Naive B cell (primary cell): ENCODE data around the gene RFC2. TPM values are rescaled to one million over a fixed set of nuclear protein-coding genes. Genes with fewer than 3 reads are reported as not detected.
"Not testable (repeated sequence)": the region's sequence is repeated elsewhere in the genome, so short reads cannot be mapped to it uniquely, and the experiment has no call there.

Source experiments
- ATAC-seq, 2 donors: fragments of 150-1000 bp; cut with Tn5 transposase; 2 replicates each; pipeline ENCODE4 v1.10.0; 2021; ENCODE audit warnings: low read depth in 2 of 2, mild to moderate bottlenecking in 2 of 2, moderate library complexity in 2 of 2
- DNase-seq: peaks from one replicate; pipeline ENCODE4 v3.0.0; 2022
- H3K27ac Mint-ChIP-seq, 6 donors: one replicate each; pipeline ENCODE4 v1.8.0; 2020 to 2022; ENCODE audit warnings: mild to moderate bottlenecking in 6 of 6, mixed read lengths in 6 of 6, moderate library complexity in 5 of 6, inconsistent platforms in 2 of 6
- H3K27me3 Mint-ChIP-seq, 3 donors: one replicate each; pipeline ENCODE4 v1.8.0; 2021 to 2022; ENCODE audit warnings: mixed read lengths in 3 of 3, mild to moderate bottlenecking in 1 of 3
- H3K36me3 Mint-ChIP-seq, 2 donors: one replicate each; pipeline ENCODE4 v1.8.0; 2020 to 2022; ENCODE audit warnings: mixed read lengths in 2 of 2, inconsistent platforms in 1 of 2, mild to moderate bottlenecking in 1 of 2
- H3K4me1 Mint-ChIP-seq, 3 donors: one replicate each; pipeline ENCODE4 v1.8.0; 2020 to 2022; ENCODE audit warnings: mixed read lengths in 3 of 3, inconsistent platforms in 1 of 3, mild to moderate bottlenecking in 1 of 3, moderate library complexity in 1 of 3
- H3K4me3 Mint-ChIP-seq, 8 donors: one replicate each; pipeline ENCODE4 v1.8.0; 2020 to 2022; ENCODE audit warnings: mild to moderate bottlenecking in 8 of 8, mixed read lengths in 8 of 8, moderate library complexity in 8 of 8, inconsistent platforms in 2 of 8
- H3K9me3 Mint-ChIP-seq, 7 donors: one replicate each; pipeline ENCODE4 v1.8.0; 2020 to 2022; ENCODE audit warnings: mixed read lengths in 7 of 7, mild to moderate bottlenecking in 5 of 7, inconsistent platforms in 2 of 7, moderate library complexity in 1 of 7
- polyA plus RNA-seq, 6 donors: library from polyadenylated mRNA; unstranded; fragments of 300-500 nt; fragmentation: Illumina TruSeq; gene quantifications; one replicate each; pipeline ENCODE4 v1.2.3, GENCODE V29; 2021; ENCODE audit warnings: low read depth in 6 of 6

Gene RFC2
- polyA plus RNA-seq, 6 donors from 2014 or later = 42.7 to 61.4 (median 51.9) TPM

GRCh38 chr7:74272305-74273038 is 18.3 kb upstream of the RFC2 start:
- peak overlapping the region; percentile 7 to 89 (median 44) for H3K4me3 Mint-ChIP-seq
- no peaks in the 10 kb centered on the region for H3K27me3 Mint-ChIP-seq
- peaks cover 15 to 35% (median 16%) of the 10 kb centered on the region in 3 donors for H3K4me1 Mint-ChIP-seq
- peak; percentile 29 to 39 for ATAC-seq
- peak overlapping the region; percentile 49 to 96 (median 76) for H3K27ac Mint-ChIP-seq
- no peaks in the 10 kb centered on the region for H3K36me3 Mint-ChIP-seq
- no peaks in the 10 kb centered on the region for H3K9me3 Mint-ChIP-seq
- peak; percentile 39 for DNase-seq

GRCh38 chr7:74271742-74272141 is 17.5 kb upstream of the RFC2 start:
- Mint-ChIP-seq H3K9me3 (no peaks in the 10 kb centered on the region), H3K36me3 (no peaks in the 10 kb centered on the region), H3K27me3 (no peaks in the 10 kb centered on the region), H3K4me3 (peak overlapping the region in 7 of 8 donors; percentile 22 to 89 (median 67)), H3K27ac (peak overlapping the region in 4 of 6 donors; percentile 85 to 94 (median 90)), H3K4me1 (peaks cover 15 to 37% (median 18%) of the 10 kb centered on the region in 3 donors)
- no peak for ATAC-seq
- DNase-seq = no peak

GRCh38 chr7:74269757-74270277 is 15.6 kb upstream of the RFC2 start:
- H3K36me3 Mint-ChIP-seq = no peaks in the 10 kb centered on the region
- DNase-seq (peak; percentile 63), ATAC-seq (peak; percentile 80 to 83)
- peaks cover 21 to 49% (median 25%) of the 10 kb centered on the region in 3 donors for H3K4me1 Mint-ChIP-seq
- no peaks in the 10 kb centered on the region for H3K9me3 Mint-ChIP-seq
- no peaks in the 10 kb centered on the region for H3K27me3 Mint-ChIP-seq
- H3K4me3 Mint-ChIP-seq = peak overlapping the region; percentile 78 to 96 (median 94)
- peak overlapping the region in 5 of 6 donors; percentile 24 to 96 (median 57) for H3K27ac Mint-ChIP-seq

GRCh38 chr7:74267756-74268565 is 13.8 kb upstream of the RFC2 start:
- H3K36me3 Mint-ChIP-seq = no peaks in the 10 kb centered on the region
- H3K27ac Mint-ChIP-seq = no peak overlapping the region
- no peaks in the 10 kb centered on the region for H3K9me3 Mint-ChIP-seq
- H3K4me1 Mint-ChIP-seq = peaks cover 17 to 48% (median 25%) of the 10 kb centered on the region in 3 donors
- ATAC-seq (no peak), DNase-seq (no peak)
- H3K27me3 Mint-ChIP-seq = no peaks in the 10 kb centered on the region
- peak overlapping the region in 7 of 8 donors; percentile 22 to 78 (median 50) for H3K4me3 Mint-ChIP-seq

GRCh38 chr7:74266191-74266963 is 12.2 kb upstream of the RFC2 start:
- Mint-ChIP-seq H3K4me1 (peaks cover 6 to 33% (median 9%) of the 10 kb centered on the region in 3 donors), H3K27me3 (no peaks in the 10 kb centered on the region), H3K27ac (peak overlapping the region in 2 of 6 donors; percentile 1 to 19), H3K9me3 (no peaks in the 10 kb centered on the region), H3K36me3 (no peaks in the 10 kb centered on the region), H3K4me3 (peak overlapping the region in 2 of 8 donors; percentile 9 to 19)
- no peak for ATAC-seq
- no peak for DNase-seq

GRCh38 chr7:74263399-74264120 is 9.4 kb upstream of the RFC2 start:
- no peaks in the 10 kb centered on the region for H3K27me3 Mint-ChIP-seq
- peak overlapping the region in 1 of 6 donors; percentile 69 for H3K27ac Mint-ChIP-seq
- no peak overlapping the region for H3K4me3 Mint-ChIP-seq
- no peaks in the 10 kb centered on the region for H3K36me3 Mint-ChIP-seq
- H3K9me3 Mint-ChIP-seq = no peaks in the 10 kb centered on the region
- DNase-seq = no peak
- ATAC-seq = no peak
- peaks cover 9 to 21% (median 9%) of the 10 kb centered on the region in 3 donors for H3K4me1 Mint-ChIP-seq

- H3K27ac Mint-ChIP-seq = peak overlapping the region in 1 of 6 donors; percentile 50
- H3K9me3 Mint-ChIP-seq = no peaks in the 10 kb centered on the region
- ATAC-seq (no peak), DNase-seq (no peak)
- H3K36me3 Mint-ChIP-seq = no peaks in the 10 kb centered on the region
- peaks cover 9 to 26% (median 9%) of the 10 kb centered on the region in 3 donors for H3K4me1 Mint-ChIP-seq
- no peak overlapping the region for H3K4me3 Mint-ChIP-seq
- H3K27me3 Mint-ChIP-seq = no peaks in the 10 kb centered on the region
Measured at GRCh38 chr7:74262639-74263398, 8.6 kb upstream of the RFC2 start.

- ATAC-seq (no peak), DNase-seq (no peak)
- Mint-ChIP-seq H3K27me3 (no peaks in the 10 kb centered on the region), H3K27ac (peak overlapping the region in 2 of 6 donors; percentile 33 to 61), H3K36me3 (no peaks in the 10 kb centered on the region), H3K4me1 (peaks cover 9 to 35% (median 13%) of the 10 kb centered on the region in 3 donors), H3K9me3 (no peaks in the 10 kb centered on the region), H3K4me3 (no peak overlapping the region)
Measured at GRCh38 chr7:74258639-74259038, 4.4 kb upstream of the RFC2 start.

GRCh38 chr7:74256491-74257408 is 2.6 kb upstream of the RFC2 start:
- Mint-ChIP-seq H3K36me3 (no peaks in the 10 kb centered on the region), H3K27ac (peak overlapping the region in 3 of 6 donors; percentile 66 to 83 (median 69)), H3K27me3 (no peaks in the 10 kb centered on the region), H3K4me1 (peaks cover 13 to 46% (median 13%) of the 10 kb centered on the region in 3 donors), H3K9me3 (no peaks in the 10 kb centered on the region), H3K4me3 (peak overlapping the region; percentile 47 to 99 (median 88))
- DNase-seq (no peak), ATAC-seq (no peak)

- H3K4me3 Mint-ChIP-seq = peak overlapping the region; percentile 56 to 99 (median 94)
Measured at GRCh38 chr7:74255461-74255860, 1.3 kb upstream of the RFC2 start.

GRCh38 chr7:74254858-74255379 is 720 bp upstream of the RFC2 start:
- peak overlapping the region; percentile 92 to 99 (median 95) for H3K4me3 Mint-ChIP-seq
- no peaks in the 10 kb centered on the region for H3K9me3 Mint-ChIP-seq
- ATAC-seq = no peak
- H3K27me3 Mint-ChIP-seq = no peaks in the 10 kb centered on the region
- DNase-seq = no peak
- H3K27ac Mint-ChIP-seq = peak overlapping the region; percentile 76 to 97 (median 94)
- peaks cover 13 to 57% (median 16%) of the 10 kb centered on the region in 3 donors for H3K4me1 Mint-ChIP-seq
- H3K36me3 Mint-ChIP-seq = peaks cover 4 to 10% of the 10 kb centered on the region in 2 donors

More at GRCh38 chr7:74255461-74255860, 1.3 kb upstream of the RFC2 start:
- ATAC-seq, DNase-seq, H3K9me3 Mint-ChIP-seq, H3K36me3 Mint-ChIP-seq, H3K27me3 Mint-ChIP-seq: not testable (repeated sequence)
- H3K4me1 Mint-ChIP-seq = peaks cover 13 to 53% (median 16%) of the 10 kb centered on the region in 3 donors
- peak overlapping the region in 5 of 6 donors; percentile 14 to 97 (median 83) for H3K27ac Mint-ChIP-seq
